Measurements from ENCODE around the gene SLC25A28.
"Not testable (repeated sequence)": the region's sequence is repeated elsewhere in the genome, so short reads cannot be mapped to it uniquely, and the experiment has no call there.

The SLC25A28 gene

GRCh38 chr10:99598781-99599509, 21.3 kb downstream of the SLC25A28 start:
- Histone ChIP-seq H3K9me3 (ENCODE audit: control insufficient read depth, insufficient read depth, low read length) (no peaks in the 10 kb centered on the region), H3K4me1 (ENCODE audit: control insufficient read depth, insufficient read depth, low read length) (peaks cover 5% of the 10 kb centered on the region), H3K36me3 (ENCODE audit: control insufficient read depth, insufficient read depth, low read length) (no peaks in the 10 kb centered on the region), H3K9ac (ENCODE audit: low read depth, low read length) (no peak overlapping the region), H3K4me3 (ENCODE audit: low read depth, low read length) (no peak overlapping the region), H3K27me3 (ENCODE audit: control insufficient read depth, insufficient read depth, low read length) (peaks cover 5% of the 10 kb centered on the region)

GRCh38 chr10:99598011-99598410, 22.2 kb downstream of the SLC25A28 start:
- H3K4me3 ChIP-seq (ENCODE audit: low read depth, low read length), result no peak overlapping the region
- H3K27me3 ChIP-seq (ENCODE audit: control insufficient read depth, insufficient read depth, low read length), result peaks cover 5% of the 10 kb centered on the region
- no peaks in the 10 kb centered on the region for H3K9me3 ChIP-seq (ENCODE audit: control insufficient read depth, insufficient read depth, low read length)
- no peak overlapping the region for H3K9ac ChIP-seq (ENCODE audit: low read depth, low read length)
- H3K36me3 ChIP-seq (ENCODE audit: control insufficient read depth, insufficient read depth, low read length), result no peaks in the 10 kb centered on the region
- peaks cover 5% of the 10 kb centered on the region for H3K4me1 ChIP-seq (ENCODE audit: control insufficient read depth, insufficient read depth, low read length)

GRCh38 chr10:99596708-99597107, 23.5 kb downstream of the SLC25A28 start:
- H3K9ac ChIP-seq (ENCODE audit: low read depth, low read length); H3K4me1 ChIP-seq (ENCODE audit: control insufficient read depth, insufficient read depth, low read length); H3K36me3 ChIP-seq (ENCODE audit: control insufficient read depth, insufficient read depth, low read length); H3K27me3 ChIP-seq (ENCODE audit: control insufficient read depth, insufficient read depth, low read length); H3K4me3 ChIP-seq (ENCODE audit: low read depth, low read length); H3K9me3 ChIP-seq (ENCODE audit: control insufficient read depth, insufficient read depth, low read length): not testable (repeated sequence)

DNA sequence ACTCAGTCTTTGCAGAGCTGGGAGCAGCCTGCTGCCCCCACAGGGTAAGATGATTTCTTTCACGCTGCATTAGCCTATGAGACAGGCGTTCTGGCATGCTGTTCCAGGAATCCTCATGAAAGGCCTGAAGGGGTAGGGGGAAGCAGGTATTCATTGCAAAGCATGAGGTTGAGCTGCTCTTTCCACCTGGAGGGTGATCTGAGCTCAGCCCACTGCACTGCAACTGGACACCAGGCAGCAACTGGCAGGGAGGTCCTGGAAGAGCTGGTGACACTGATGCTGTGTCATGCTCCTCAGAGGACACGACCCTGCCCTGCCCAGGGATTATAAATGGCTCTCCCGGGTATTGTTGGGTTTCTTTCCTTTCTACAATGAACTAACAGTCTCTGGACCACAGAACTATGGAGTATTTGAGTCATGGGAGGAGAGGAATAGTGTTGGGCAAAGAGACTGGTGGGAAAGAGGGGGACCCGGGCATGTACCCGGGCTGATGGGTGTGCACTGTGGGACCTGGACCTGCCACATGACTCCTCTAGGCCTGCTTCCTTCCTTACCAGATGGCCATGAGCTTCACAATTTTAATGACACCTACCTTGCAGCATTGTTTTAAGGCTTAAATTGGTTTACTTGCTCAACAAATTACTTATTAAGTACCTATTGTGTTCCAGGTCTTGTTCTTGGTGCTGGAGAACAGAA, 24.3 kb downstream of the SLC25A28 start:
- Histone ChIP-seq H3K4me1 (ENCODE audit: control insufficient read depth, insufficient read depth, low read length) (peaks cover 5% of the 10 kb centered on the region), H3K9ac (ENCODE audit: low read depth, low read length) (no peak overlapping the region), H3K4me3 (ENCODE audit: low read depth, low read length) (no peak overlapping the region), H3K27me3 (ENCODE audit: control insufficient read depth, insufficient read depth, low read length) (peaks cover 5% of the 10 kb centered on the region), H3K9me3 (ENCODE audit: control insufficient read depth, insufficient read depth, low read length) (no peaks in the 10 kb centered on the region), H3K36me3 (ENCODE audit: control insufficient read depth, insufficient read depth, low read length) (no peaks in the 10 kb centered on the region)

- peaks cover 5% of the 10 kb centered on the region for H3K27me3 ChIP-seq (ENCODE audit: control insufficient read depth, insufficient read depth, low read length)
- no peak overlapping the region for H3K9ac ChIP-seq (ENCODE audit: low read depth, low read length)
- H3K36me3 ChIP-seq (ENCODE audit: control insufficient read depth, insufficient read depth, low read length), result no peaks in the 10 kb centered on the region
- no peaks in the 10 kb centered on the region for H3K9me3 ChIP-seq (ENCODE audit: control insufficient read depth, insufficient read depth, low read length)
- peaks cover 5% of the 10 kb centered on the region for H3K4me1 ChIP-seq (ENCODE audit: control insufficient read depth, insufficient read depth, low read length)
- no peak overlapping the region for H3K4me3 ChIP-seq (ENCODE audit: low read depth, low read length)
Measured at GRCh38 chr10:99595236-99595635, 25.0 kb downstream of the SLC25A28 start.

GRCh38 chr10:99593312-99593711, 26.9 kb downstream of the SLC25A28 start:
- Histone ChIP-seq H3K27me3 (ENCODE audit: control insufficient read depth, insufficient read depth, low read length) (peaks cover 2% of the 10 kb centered on the region), H3K4me1 (ENCODE audit: control insufficient read depth, insufficient read depth, low read length) (peaks cover 5% of the 10 kb centered on the region), H3K36me3 (ENCODE audit: control insufficient read depth, insufficient read depth, low read length) (no peaks in the 10 kb centered on the region), H3K9me3 (ENCODE audit: control insufficient read depth, insufficient read depth, low read length) (no peaks in the 10 kb centered on the region), H3K9ac (ENCODE audit: low read depth, low read length) (no peak overlapping the region), H3K4me3 (ENCODE audit: low read depth, low read length) (no peak overlapping the region)

GRCh38 chr10:99590799-99591198, 29.4 kb downstream of the SLC25A28 start:
- H3K4me1 ChIP-seq (ENCODE audit: control insufficient read depth, insufficient read depth, low read length), result peaks cover 5% of the 10 kb centered on the region

DNA sequence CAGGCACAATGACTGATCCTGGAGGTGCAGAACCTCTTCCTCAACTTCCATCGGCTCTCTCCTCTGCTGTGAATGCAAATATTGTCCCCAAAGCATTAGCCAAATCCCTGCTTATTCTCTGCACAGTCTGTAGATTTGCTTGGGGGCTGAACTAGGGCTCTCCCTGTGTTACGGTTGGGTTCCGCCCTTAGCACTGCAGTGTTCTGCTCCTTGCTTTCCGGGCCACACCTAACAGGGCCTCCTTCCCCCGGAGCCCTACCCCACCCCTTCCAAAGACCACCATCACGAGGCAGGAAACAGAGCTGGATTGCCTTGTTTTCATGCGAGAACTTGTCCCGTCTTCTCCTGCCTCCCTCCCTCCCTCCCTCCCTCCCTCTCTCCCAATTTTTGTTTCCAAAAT, 36.6 kb downstream of the SLC25A28 start:
- Histone ChIP-seq H3K27me3 (ENCODE audit: control insufficient read depth, insufficient read depth, low read length) (no peaks in the 10 kb centered on the region), H3K4me3 (ENCODE audit: low read depth, low read length) (no peak overlapping the region), H3K4me1 (ENCODE audit: control insufficient read depth, insufficient read depth, low read length) (no peaks in the 10 kb centered on the region), H3K36me3 (ENCODE audit: control insufficient read depth, insufficient read depth, low read length) (no peaks in the 10 kb centered on the region), H3K9ac (ENCODE audit: low read depth, low read length) (no peak overlapping the region), H3K9me3 (ENCODE audit: control insufficient read depth, insufficient read depth, low read length) (no peaks in the 10 kb centered on the region)

More at GRCh38 chr10:99590799-99591198, 29.4 kb downstream of the SLC25A28 start:
- Histone ChIP-seq H3K36me3 (ENCODE audit: control insufficient read depth, insufficient read depth, low read length) (no peaks in the 10 kb centered on the region), H3K9me3 (ENCODE audit: control insufficient read depth, insufficient read depth, low read length) (no peaks in the 10 kb centered on the region), H3K4me3 (ENCODE audit: low read depth, low read length) (no peak overlapping the region), H3K27me3 (ENCODE audit: control insufficient read depth, insufficient read depth, low read length) (no peaks in the 10 kb centered on the region), H3K9ac (ENCODE audit: low read depth, low read length) (no peak overlapping the region)

DNA sequence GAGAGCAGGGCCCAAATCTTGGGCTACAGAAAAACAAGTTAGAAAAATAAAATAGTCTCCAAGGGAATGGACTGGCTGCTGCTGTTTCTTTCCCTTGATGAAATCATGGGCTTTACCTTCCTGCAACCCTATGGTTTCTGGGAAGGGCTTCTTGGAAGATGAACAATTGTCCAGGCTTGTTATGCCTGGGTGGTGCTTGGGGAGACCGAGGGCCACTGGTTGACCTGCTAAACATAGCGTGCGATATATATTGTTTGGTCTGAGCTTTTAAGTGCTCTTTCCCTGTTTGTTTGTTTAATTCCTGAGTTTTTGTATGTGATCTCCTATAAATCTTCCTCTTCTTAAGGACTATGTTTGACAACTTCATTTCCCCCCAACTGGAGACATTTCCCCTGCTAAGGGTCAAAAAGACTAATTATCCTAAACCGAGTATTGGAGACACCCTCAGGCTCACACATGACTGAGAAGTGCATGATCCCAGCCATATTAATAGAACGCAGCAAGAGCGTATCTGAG, 37.9 kb downstream of the SLC25A28 start:
- Histone ChIP-seq H3K9ac (ENCODE audit: low read depth, low read length) (no peak overlapping the region), H3K4me1 (ENCODE audit: control insufficient read depth, insufficient read depth, low read length) (no peaks in the 10 kb centered on the region), H3K36me3 (ENCODE audit: control insufficient read depth, insufficient read depth, low read length) (no peaks in the 10 kb centered on the region), H3K4me3 (ENCODE audit: low read depth, low read length) (no peak overlapping the region), H3K9me3 (ENCODE audit: control insufficient read depth, insufficient read depth, low read length) (no peaks in the 10 kb centered on the region), H3K27me3 (ENCODE audit: control insufficient read depth, insufficient read depth, low read length) (no peaks in the 10 kb centered on the region)

DNA sequence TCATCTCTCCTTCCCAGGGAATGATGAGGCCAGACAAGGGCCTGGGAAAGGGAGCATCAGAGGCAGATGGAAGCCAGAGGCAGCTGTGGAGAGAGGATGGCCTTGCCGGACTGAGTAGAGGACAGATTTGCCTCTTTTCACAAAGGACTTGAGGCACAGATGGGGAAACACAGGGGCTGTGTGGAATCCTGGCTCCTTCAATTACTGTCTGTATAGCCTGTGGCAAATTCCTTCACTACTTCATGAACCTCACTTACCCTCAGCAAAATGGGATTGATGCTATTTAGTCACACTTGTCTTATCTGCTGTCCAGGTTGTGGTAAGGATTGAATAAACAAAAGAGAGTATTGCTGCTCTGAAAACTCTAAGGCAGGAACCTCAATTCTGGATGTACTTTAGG, 40.3 kb downstream of the SLC25A28 start:
- no peaks in the 10 kb centered on the region for H3K27me3 ChIP-seq (ENCODE audit: control insufficient read depth, insufficient read depth, low read length)
- H3K9ac ChIP-seq (ENCODE audit: low read depth, low read length), result no peak overlapping the region
- no peaks in the 10 kb centered on the region for H3K9me3 ChIP-seq (ENCODE audit: control insufficient read depth, insufficient read depth, low read length)
- no peaks in the 10 kb centered on the region for H3K36me3 ChIP-seq (ENCODE audit: control insufficient read depth, insufficient read depth, low read length)
- no peak overlapping the region for H3K4me3 ChIP-seq (ENCODE audit: low read depth, low read length)
- H3K4me1 ChIP-seq (ENCODE audit: control insufficient read depth, insufficient read depth, low read length), result no peaks in the 10 kb centered on the region

DNA sequence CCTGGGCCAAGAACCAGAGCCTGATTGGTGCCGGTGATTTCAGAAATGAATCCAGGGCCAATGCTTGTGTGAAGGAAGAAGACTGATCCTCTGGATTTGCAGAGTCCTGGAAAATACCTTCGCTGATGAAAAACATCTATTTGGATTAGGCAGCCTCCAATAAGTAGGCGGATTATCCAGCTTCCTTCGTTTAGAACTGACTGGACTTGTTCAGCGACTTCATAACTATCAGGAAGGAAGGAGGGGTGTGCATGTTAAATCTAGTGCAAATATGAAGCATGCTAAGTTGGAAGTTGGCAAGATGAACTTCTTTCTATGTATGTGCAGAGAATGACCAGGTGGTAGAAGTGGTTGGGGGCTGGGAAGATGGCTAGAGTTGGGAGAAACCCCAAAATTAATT, 46.4 kb downstream of the SLC25A28 start:
- H3K4me1 ChIP-seq (ENCODE audit: control insufficient read depth, insufficient read depth, low read length), result peaks cover 6% of the 10 kb centered on the region
- no peak overlapping the region for H3K9ac ChIP-seq (ENCODE audit: low read depth, low read length)
- no peaks in the 10 kb centered on the region for H3K27me3 ChIP-seq (ENCODE audit: control insufficient read depth, insufficient read depth, low read length)
- no peaks in the 10 kb centered on the region for H3K9me3 ChIP-seq (ENCODE audit: control insufficient read depth, insufficient read depth, low read length)
- H3K36me3 ChIP-seq (ENCODE audit: control insufficient read depth, insufficient read depth, low read length), result no peaks in the 10 kb centered on the region
- no peak overlapping the region for H3K4me3 ChIP-seq (ENCODE audit: low read depth, low read length)

DNA sequence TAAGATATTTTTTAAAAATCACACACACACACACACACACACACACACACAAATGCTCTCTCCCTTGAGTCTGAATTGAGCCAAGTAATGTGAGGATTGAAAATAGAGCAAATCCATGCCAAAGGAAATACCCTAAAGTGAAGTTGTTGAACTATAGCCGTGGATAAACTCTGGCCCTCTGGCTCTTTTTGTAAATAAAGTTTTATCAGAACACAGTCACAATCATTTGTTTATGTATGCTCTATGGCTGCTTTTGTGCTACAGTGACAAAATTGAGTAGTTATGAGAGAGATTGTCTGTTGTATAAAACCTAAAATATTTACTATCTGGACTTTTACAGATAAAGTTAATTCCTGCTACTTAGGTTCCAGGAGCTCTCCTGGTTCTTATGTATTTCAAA, 48.4 kb downstream of the SLC25A28 start:
- peaks cover 6% of the 10 kb centered on the region for H3K4me1 ChIP-seq (ENCODE audit: control insufficient read depth, insufficient read depth, low read length)
- no peaks in the 10 kb centered on the region for H3K36me3 ChIP-seq (ENCODE audit: control insufficient read depth, insufficient read depth, low read length)

More for the DNA sequence above, 48.4 kb downstream of the SLC25A28 start:
- Histone ChIP-seq H3K27me3 (ENCODE audit: control insufficient read depth, insufficient read depth, low read length) (no peaks in the 10 kb centered on the region), H3K9me3 (ENCODE audit: control insufficient read depth, insufficient read depth, low read length) (no peaks in the 10 kb centered on the region), H3K4me3 (ENCODE audit: low read depth, low read length) (no peak overlapping the region), H3K9ac (ENCODE audit: low read depth, low read length) (no peak overlapping the region)

Data from iPS-15b (cell line).